ENCODE measurements around the gene COMMD6.
"Not testable (repeated sequence)": the region's sequence is repeated elsewhere in the genome, so short reads cannot be mapped to it uniquely, and the experiment has no call there.

Gene COMMD6

DNA sequence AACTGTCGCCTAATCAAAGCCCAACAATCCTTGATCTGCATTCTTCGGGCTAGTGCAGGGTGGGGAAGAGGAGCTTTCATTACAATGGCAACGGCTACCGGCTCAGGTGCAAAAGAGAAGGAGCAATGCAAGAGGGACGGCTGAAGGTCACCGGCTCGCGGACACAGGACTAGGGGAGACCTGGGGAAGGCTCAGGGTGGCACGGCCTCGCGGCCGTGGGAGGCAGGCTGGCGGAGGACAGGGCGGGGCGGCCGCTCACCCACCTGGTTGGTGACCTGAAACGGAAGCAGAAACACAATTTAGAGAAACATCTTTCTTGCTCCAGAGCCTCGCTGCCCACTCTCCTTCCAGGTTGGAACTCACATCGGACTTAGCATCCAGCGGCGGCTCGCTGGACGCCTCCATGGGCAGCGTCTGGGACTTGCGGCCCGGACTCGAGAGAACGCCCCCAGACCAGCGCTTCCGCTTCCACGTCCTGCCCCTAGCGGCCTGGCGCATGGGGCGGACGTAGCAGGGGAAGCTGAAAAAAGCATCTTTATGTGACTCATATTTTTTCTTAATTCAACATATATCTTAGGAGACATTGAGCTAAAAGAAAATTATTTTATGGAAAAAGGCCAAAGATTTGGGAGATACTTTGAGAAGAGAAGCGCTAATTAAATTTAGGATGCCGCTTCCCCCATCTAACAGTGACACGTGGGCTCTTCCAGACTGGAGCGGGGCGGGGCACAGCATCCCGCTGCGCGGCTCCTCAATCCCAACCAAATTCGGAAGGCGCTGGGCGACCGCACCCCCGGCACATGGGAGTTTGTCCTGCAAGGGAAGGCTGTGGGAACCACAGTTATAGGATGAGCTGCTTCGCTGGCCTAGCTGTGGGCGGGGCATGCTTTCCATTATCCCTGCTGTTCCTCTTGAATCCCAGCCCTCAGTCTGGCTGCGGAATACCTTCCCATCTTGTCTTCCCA, at the start of gene COMMD6:
TSS of gene COMMD6 (minus strand) at position 441 of the 965 bp plus-strand sequence. CDS start at position 405, 36 bp downstream.
- peak; percentile 95 to 98 (median 96) for DNase-seq

DNA sequence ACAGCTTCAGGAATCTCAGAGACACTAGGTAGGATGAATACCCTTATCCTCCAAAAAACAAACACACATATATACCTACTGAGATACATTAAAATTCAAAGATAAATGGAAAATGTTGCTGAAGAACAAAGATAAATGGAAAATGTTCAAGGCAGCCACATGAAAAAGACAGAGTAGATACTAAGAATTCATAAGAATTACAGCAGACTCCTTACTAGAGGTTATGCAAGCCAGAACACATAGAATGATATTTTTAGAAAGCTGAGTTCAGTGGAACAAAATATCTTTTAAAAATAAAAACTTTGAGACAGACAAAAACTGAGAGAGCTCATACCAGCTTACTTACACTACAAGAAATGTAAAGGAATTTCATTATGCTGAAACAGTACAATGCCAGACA, 47.5 kb upstream of the COMMD6 start:
- no peak for DNase-seq

DNA sequence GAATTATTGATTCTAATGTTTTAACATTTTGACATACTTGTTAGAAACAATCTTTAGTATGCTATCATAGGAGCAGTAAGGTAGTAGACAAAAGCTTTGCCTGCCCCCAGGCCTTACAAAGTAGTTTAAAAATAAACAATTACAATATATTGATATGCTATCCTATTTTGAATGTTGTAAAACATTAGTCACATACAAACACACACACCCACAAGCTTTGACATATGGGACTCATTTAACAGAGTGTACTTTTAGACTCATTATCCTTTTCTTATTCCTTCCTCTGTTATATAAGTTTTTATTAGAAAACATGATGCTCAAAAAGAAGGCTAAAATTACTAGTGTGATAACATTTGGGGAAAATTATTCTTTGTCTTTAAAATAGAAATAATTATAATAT, 45.5 kb upstream of the COMMD6 start:
- no peak for DNase-seq

DNA sequence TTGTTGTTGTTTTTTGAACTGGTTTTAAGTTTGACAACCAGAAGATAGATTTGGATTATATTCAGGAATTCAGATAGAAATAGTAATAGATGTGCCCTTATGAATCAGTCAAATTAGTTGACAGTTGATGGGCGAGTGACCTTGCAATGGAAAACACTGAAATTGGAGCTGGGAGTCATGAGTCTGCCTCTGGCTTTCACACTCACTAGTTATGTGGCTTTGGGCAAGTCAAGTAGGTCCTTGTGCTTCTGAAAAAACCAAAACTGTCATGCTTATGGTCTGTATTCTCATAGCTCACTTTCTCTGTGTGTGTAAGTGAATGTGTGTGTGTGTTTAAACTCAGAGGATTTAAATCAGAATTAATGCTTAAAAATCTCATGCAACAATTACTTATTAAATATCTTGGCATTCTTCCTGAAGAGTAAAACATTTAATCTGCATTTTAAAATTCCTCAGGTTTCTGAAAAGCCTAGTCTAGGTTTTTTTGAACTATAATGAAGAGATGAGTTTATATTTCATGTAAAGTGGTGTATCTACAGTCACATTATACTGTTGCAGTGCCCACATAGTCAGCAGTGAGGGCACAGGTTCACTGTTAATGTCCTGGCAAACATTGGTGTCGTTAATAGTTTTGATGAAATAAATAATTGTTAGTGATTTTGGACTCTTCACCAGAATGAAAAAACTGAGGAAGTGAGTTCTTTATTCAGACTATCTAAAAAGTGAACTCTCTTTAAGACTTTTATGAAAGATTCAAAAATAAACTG, 44.4 kb upstream of the COMMD6 start:
- DNase-seq, result peak in 1 of 3 experiments; percentile 52

DNA sequence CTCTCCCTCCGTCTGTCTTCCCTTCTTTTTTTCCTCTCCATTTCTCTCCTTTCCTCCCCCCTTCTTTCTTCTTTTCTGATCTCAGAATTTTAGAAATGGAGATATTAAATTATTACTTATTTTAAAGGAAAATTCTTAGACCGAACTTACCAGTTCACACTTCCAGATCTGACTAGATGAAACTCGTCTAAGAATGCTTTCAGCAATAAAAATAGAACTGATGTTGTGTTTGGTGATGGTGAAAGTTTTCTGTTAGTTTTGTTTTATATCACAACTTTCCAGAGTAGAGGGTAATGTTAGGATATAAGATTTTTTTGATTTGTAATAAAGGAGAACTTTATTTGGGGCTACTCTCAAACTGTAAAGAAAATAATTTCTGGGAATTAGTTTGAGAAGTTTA, 41.9 kb upstream of the COMMD6 start:
- no peak for DNase-seq

DNA sequence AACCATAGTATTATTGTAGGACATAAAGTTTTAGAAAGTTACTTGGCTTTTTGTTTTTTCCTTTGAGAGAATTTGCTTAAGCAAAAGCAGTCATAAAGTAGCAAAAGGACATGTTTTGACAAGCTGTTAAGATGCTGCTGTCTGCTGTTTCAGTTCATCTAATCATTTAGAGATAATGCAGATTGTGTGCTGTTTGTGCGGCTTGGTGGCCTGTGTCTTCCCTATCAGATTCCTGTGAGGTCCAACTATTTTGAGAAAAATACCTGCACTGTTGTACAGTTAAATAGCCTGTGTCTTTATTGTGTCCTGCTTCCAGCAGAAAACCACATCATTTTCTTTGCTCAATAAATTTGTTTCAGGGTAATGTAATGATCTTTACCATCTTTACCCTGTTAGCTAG, 31.9 kb upstream of the COMMD6 start:
- DNase-seq, result no peak

DNA sequence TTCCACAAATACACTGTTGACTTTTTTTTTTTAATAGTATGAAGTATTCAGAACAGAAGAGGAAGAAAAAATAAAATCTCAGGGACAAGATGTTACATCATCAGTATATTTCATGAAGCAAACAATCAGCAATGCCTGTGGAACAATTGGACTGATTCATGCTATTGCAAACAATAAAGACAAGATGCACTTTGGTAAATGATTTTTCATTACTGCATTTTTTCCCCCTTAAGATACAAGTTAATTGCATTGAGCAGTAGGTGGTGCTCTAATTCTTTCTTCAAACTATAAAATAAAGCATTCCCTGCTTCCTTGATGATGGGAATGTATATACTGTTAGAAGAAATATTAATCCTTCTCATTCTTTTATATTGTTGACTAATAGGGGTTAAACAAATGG, 29.0 kb upstream of the COMMD6 start:
- peak in 1 of 3 experiments; percentile 43 for DNase-seq

DNA sequence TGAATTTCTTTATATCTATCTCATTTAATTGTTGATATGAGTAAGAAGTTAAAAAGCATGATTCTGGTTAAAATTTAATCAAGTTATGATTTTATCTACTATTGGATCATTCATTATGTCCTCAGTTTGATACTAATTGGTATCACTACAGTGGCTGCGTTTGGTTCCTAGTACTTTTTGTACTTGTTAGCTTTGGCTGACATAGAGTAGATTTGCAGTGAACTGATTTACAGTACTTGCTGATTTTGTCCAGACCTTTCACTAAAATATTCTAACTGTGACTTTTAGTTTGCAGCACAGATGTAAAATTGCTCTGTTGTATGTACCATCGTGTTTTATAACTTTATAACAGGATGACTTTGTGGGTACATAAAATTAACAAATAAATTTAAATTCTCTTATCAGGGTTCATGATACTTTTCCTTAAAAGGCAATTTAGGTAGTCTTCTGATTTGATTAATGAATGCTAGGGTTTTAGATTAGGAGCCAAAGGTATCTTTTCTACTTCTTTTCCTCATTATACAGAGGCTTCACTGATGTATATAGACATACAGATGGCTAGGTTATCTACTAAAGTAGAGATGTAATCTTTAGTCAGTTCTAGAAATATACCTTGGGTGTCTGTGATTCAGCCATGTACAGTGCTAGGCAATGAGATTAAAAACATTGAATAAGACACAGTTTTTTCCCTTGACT, 20.7 kb upstream of the COMMD6 start:
- DNase-seq, result no peak

DNA sequence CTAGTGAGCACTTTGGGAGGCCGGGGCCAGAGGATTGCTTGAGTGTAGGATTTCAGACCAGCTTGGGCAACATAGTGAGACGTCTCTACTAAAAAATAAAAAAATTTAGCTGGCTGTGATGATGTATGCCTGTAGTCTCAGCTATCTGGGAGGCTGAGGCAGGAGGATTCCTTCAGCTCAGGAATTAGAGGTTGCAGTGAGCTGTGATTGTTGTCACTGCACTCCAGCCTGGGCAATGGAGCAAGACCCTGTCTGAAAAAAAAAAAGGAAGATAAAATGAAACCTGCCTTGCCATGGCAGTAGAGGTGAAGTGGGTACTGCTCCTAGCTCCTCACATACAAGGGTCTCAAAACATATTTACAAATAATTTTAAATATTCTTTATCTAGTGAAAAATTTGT, 19.3 kb upstream of the COMMD6 start:
- DNase-seq, result no peak

DNA sequence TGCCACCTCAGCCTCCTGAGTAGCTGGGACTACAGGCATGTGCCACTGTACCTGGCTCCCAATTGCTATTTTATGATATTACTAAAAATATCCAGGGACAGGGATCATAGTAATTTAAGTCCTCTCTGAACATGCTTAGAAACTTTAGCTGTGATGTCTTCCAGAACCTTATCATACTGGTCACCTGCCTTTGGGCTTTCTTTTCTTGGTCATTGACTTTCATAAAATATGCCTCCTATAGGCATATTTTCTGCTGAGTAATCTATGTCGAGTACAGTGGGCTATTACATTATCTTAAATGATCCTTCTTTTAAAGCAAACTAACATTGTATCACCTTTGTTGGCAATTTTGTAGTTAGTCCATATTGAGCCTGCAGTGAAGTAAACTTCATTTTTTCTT, 18.2 kb upstream of the COMMD6 start:
- no peak for DNase-seq

DNA sequence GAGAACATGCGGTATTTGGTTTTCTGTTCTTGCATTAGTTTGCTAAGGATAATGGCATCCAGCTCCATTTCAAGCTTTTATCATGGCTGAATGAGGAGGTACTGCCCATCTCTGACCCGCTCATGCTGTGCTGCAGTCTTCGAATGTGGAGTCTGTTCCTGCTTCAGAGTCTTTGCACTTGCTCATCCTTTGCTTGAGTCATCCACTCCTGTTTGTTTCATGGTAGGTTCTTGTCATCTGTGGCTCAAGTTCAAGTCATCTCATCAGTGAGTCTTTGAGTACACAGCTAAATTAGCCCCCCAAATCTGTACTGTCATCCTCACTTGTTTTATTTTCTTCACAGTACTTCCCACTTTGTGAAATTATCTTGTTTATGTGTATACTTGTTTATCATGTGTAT, 17.3 kb upstream of the COMMD6 start:
- DNase-seq, result no peak

DNA sequence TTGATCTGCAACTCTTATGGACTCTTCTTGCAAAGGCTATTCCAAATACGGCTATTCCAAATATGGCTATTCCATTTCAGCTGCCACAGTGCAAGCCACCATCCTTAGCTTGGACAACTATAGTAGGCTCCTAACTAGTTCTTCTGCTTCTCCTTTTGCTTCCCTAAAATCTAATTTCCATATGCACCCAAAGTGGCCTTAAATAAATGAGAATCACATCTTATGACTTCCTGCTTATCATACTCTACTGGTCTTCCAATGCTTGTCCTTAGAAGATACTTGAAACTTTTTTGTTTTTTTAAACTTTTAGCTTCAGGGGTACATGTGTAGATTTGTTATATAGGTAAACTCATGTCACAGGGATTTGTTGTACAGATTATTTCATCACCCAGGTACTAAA, 16.8 kb upstream of the COMMD6 start:
- DNase-seq, result no peak

DNA sequence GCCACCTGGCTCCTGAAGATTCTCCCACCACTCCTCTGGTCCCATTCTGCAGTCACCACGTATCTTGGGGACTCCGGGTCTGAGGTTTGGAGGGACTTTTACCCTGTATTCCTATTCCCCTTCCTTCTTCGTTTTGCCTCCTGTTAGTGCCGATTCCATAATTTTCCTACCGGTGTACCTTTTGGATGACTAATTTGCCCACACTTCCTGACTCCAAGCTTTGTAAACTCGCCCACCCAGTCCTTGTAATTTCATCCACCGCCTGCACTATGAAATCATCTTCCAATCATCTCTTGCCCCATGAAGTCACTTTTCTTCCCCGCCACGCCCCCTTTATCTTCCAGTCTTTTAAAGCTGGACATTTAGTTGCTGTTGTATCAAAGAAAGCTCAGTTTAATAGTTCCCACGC, 12.5 kb upstream of the COMMD6 start:
- peak; percentile 64 to 78 (median 68) for DNase-seq

DNA sequence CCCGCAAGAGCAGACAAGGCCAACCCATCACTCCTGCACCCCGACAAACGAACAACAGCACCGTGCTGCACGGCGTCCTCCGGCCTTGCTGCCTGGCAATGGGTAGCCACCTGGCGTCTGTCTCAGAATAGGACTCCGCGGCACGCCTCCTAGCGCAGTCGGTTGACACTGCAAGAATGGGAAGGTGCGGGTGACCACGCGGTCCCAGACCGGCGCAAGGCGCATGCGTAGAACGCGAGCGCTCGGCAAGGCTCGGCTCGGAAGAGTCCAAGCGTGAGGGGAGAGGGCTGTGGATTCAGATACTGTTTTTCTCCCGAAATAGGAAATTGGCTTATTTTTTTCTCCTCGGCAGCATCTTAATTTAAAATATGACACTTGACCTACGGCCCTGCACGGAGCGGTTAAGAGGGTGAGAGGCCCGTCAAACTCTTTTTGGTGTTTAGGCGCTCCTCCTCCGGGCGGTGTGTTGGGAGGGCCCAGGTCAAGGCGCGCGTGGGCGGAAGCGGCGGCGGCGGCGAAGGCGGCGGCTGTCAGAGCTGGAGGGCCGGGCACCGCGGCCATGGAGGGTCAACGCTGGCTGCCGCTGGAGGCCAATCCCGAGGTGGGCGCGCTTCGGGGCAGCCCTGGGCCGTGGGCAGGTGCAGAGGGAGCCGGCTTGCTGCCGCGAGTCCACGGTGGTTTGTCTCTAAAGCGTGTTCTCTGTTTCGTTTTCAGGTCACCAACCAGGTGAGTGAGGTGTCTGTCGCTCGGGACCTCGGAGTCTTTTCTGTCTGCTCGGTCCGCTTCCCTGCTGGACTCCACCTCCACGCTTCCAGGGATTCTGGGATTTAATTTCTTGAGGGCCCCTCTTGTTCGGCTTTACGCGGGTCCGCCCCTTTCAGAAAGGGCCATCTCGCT, 11.9 kb upstream of the COMMD6 start, which contains the start of gene UCHL3:
TSS of gene UCHL3 (plus strand) at position 530 of the 897 bp plus-strand sequence. CDS start at position 560, 30 bp downstream.
- peak; percentile 99 to 100 (median 99) for DNase-seq

DNA sequence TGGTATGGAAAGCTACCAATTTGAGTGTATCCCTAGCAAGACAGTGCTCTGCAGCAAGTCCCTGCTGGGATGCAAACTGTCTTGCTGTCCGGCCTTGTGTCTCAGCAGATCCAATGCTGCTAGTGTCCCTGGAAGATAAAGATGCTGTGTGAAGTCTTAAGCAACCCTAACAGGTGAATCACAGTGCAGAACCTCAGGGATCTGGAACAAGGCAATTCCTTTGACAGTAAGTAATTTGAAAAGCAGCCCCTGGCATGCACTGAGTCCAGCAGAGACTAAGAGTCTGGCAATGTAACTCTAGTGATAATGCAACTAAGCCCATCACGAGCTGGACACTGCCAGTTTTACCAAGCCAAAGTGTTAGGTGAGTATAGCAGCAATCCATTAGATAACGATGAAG, 10.3 kb upstream of the COMMD6 start:
- DNase-seq, result no peak

DNA sequence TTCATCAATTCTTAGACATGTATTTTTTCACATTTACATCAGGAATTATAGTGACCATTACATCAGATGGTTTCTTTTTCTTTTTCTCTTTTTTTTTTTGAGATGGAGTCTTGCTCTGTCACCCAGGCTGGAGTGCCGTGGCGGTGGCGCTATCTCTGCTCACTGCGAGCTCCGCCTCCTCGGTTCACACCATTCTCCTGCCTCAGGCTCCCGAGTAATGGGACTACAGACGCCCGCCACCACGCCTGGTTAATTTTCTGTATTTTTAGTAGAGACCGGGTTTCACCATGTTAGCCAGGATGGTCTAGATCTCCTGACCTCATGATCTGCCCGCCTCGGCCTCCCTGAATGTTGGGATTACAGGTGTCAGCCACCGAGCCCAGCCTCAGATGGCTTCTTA, 7.7 kb upstream of the COMMD6 start:
- DNase-seq, result not testable (repeated sequence)

DNA sequence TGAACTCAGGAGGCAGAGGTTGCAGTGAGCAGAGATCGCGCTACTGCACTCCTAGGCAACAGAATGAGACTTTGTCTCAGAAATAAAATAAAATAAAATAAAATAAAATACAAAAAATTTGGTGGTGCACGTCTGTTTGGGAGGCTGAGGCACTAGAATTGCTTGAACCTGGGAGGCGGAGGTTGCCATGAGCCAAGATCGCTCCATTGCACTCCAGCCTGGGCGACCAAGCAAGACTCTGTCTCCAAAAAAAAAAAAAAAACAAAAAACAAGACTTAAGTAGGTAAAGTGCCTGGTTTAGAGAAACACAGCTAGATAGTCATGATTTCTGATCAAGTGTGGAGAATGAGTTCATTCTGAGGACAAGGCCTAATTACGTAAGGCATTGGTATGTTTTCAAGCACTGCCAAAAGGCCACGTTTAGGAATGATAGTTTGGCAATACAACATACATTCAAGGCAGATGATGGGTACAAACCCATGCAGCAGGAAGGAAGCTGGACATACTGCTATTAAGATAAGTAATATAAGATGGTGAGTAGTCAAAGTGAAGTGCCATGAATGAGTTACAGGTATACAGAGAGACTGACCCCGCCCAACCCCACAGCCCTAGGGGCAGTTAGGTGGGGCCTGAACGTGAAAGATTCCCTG, 7.2 kb upstream of the COMMD6 start:
- DNase-seq, result no peak

DNA sequence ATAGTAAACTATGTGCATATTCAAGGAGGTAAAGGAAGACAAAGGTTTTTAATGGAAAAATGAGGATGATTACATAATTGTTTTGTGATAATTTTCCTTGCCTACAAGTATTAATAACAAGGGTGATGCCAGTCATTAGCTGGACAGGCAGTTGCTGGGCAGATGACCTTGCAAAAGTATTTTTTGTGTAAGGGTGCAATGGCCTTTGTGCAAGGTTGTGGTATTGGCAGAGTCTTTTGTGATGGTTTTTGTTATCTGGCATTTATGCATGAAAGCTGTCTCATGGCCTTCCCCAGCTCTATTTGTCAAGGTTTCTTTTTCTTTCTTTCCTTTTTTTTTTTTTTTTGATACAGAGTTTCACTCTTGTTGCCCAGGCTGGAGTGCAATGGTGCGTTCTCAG, 4.3 kb upstream of the COMMD6 start:
- DNase-seq, result no peak

DNA sequence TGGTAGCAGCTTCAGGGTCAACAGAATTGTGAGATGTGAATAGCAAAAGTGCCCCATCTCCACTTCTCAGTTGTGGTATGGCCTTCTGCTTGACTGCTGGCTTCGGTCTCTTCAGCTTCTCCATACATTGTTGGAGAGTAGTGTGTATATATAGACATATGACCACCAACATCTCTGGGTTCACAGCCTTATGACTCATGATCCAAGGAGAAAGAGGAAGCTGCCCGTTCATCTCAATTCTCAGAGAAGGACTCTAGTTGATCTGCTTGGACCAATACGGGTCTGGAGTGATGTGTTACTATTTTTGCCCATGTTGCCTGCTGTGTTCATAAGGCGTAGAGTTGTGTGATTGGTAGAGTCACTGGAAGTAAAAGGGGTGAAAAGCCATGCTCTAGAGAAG, 3.6 kb upstream of the COMMD6 start:
- DNase-seq, result no peak

DNA sequence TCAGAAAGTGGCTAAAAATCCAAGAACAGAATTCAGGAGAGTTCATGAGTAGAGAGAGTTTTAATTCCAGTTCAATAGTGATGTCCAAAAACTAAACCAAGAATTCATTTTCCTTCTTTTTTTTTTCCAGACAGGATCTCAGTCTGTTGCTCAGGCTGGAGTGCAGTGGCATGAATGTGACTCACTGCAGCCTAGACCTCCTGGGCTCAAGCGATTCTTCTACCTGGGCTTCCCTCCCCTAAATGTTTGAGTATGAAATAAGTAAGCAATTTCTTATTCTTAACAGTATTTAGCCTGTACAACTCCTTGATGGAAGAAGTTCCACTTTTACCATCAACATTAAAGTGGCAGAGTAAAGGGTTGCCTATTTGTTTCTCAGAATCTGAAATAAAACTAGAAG, 3.8 kb downstream of the COMMD6 start:
- no peak for DNase-seq

DNA sequence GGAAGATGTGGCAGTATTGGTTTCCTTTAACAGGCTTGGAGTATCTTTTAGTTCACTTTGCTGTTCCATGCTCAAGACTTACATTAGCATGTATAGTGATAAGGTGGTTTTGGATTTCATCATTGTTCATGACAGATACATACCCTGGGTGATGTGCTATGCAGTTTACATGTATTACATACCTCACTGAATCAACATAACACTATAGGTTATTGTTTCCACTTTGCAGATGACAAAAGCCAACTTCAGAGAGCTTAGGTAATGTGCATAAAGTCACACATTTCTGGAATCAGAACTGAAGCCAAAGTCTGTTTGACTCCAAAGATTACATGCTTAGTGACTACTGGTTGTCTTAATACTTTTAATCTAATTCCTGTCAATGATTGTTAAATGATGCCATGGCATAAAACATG, 7.1 kb downstream of the COMMD6 start:
- DNase-seq, result no peak

DNA sequence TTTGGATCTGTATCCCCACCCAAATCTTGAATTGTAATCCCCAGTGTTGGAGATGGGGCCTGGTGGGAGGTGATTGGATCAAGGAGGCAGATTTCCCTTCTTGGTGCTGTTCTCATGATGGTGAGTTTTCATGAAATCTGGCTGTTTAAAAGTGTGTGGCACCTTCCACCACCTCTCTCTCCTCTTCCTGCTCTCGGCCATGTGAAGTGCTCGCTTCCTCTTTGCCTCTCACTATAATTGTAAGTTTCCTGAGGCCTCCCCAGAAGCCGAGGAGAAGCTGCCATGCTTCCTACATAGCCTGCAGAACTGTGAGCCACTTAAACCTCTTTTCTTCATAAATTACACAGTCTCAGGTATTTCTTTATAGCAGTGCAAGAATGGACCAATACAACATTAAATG, 15.7 kb downstream of the COMMD6 start:
- no peak for DNase-seq

All from NCI-H1417 (cell line).